ENCODE results near the gene SYK.
"Not testable (repeated sequence)": the region's sequence is repeated elsewhere in the genome, so short reads cannot be mapped to it uniquely, and the experiment has no call there.

The SYK gene

GRCh38 chr9:90808398-90808797, 6.8 kb downstream of the SYK start:
- Mint-ChIP-seq H3K27me3 (no peaks in the 10 kb centered on the region), H3K9me3 (no peaks in the 10 kb centered on the region), H3K27ac (peak overlapping the region; percentile 90), H3K4me1 (peaks cover 96% of the 10 kb centered on the region), H3K36me3 (peaks cover 19% of the 10 kb centered on the region), H3K4me3 (peak overlapping the region; percentile 72)
- peak; percentile 44 for ATAC-seq

DNA sequence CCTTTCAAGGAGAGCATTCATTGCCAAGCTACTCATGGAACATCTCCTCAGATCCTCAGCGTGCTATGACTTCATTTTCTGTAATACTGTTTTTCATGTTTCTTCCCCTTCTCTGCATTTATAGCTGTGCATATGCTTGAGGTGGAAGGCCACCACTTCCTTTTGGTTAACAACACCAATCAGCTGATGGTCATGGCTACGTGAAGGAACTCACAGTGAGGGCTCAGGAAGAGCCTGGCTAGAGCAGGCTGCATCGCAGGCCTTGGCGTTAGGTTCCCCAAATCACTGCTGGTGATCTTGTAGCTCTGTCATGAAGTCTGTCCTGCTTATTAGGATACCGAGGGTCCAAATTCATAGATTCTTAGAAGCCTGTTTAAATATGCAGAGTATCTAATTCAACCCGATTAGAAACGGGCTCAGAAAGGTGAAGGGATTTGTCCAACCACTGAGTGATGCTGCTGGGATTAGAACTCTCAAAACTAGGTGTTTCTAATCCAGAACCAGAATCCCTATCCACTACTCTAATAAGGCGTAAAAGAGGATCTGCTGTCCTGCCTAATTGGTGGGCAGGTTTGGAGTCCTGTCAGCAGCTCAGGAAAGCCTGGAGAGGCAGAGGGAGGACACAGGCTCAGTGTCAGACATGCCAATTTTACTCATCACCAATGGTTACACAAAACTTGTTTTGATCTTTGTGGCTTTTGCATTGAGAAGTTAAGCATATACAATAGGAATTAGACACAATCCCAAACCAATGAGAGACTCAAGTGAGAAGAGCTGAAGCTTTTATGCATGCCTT, 7.5 kb downstream of the SYK start:
- H3K27me3 Mint-ChIP-seq: no peaks in the 10 kb centered on the region
- peak; percentile 81 for ATAC-seq
- no peaks in the 10 kb centered on the region for H3K9me3 Mint-ChIP-seq

DNA sequence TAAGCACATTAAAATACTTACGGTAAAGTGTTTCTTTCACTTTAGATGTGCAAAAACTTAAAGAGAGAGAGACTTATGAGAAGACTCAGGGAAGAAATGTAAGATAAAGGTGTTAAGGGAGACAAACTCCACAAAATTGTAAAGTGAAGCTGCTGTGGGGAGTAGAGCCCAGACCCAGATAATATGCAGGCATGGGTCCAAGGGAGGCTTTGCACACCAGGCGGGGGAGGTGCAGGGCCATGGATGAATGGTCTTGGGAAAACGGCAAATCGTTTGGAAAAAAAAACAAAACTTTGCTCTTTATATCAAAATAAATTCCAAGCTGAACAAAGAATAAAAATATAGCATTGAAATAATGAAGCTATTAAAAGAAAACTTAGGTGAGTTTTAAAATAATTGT, 9.1 kb downstream of the SYK start:
- Mint-ChIP-seq H3K9me3 (no peaks in the 10 kb centered on the region), H3K27me3 (no peaks in the 10 kb centered on the region), H3K4me1 (peaks cover 94% of the 10 kb centered on the region), H3K27ac (peak overlapping the region; percentile 90), H3K36me3 (peaks cover 19% of the 10 kb centered on the region), H3K4me3 (peak overlapping the region; percentile 4)
- no peak for ATAC-seq

More for the DNA sequence above, 7.5 kb downstream of the SYK start:
- H3K27ac Mint-ChIP-seq: peak overlapping the region; percentile 90
- H3K4me1 Mint-ChIP-seq: peaks cover 95% of the 10 kb centered on the region
- peak overlapping the region; percentile 72 for H3K4me3 Mint-ChIP-seq
- H3K36me3 Mint-ChIP-seq: peaks cover 19% of the 10 kb centered on the region

- ATAC-seq: no peak
- no peaks in the 10 kb centered on the region for H3K9me3 Mint-ChIP-seq
- peak overlapping the region; percentile 20 for H3K4me3 Mint-ChIP-seq
- no peaks in the 10 kb centered on the region for H3K27me3 Mint-ChIP-seq
- peaks cover 93% of the 10 kb centered on the region for H3K4me1 Mint-ChIP-seq
- H3K36me3 Mint-ChIP-seq: peaks cover 36% of the 10 kb centered on the region
- peak overlapping the region; percentile 96 for H3K27ac Mint-ChIP-seq
Observed at GRCh38 chr9:90813046-90813445, 11.4 kb downstream of the SYK start.

DNA sequence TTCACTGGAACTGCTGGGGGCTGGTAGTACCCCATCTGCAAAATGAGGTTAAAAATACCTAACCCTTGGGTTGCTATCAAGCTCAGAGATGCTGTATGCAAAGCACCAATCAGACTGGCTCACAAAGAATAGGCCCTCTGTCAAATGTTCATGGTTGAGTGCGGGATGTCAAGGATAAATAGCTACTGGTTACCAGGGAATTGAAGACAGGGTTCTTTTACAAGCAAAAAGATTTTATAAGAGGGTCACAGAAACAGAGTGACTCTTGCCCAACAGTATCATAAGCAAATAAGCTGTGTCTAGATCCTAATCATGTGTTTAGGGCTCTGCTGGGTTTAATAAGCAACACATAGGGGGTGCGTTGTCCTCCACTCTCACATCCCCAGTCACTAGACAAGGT, 11.9 kb downstream of the SYK start:
- ATAC-seq: peak; percentile 61
- Mint-ChIP-seq H3K36me3 (peaks cover 36% of the 10 kb centered on the region), H3K9me3 (no peaks in the 10 kb centered on the region), H3K4me1 (peaks cover 93% of the 10 kb centered on the region), H3K27me3 (no peaks in the 10 kb centered on the region), H3K4me3 (no peak overlapping the region), H3K27ac (peak overlapping the region; percentile 96)

DNA sequence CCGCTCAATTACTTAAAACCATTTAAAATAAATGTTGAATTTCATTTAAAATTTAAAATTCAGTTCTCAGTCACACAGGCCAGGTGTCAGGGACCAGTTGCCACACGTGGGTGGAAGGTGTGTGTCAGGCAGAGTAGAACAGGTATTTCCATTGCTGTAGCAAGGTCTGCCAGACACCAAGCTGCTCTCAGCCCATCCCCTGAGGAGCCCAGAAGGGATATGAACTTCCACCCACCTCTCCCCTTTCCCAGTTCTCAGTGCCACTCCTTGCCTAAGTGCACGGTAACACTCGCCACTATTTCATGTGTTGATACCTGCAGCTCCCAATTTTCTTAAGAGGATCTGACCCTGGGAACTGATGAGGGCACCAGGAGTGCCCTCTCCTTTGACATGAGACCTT, 12.7 kb downstream of the SYK start:
- H3K36me3 Mint-ChIP-seq: peaks cover 39% of the 10 kb centered on the region
- no peak overlapping the region for H3K4me3 Mint-ChIP-seq

DNA sequence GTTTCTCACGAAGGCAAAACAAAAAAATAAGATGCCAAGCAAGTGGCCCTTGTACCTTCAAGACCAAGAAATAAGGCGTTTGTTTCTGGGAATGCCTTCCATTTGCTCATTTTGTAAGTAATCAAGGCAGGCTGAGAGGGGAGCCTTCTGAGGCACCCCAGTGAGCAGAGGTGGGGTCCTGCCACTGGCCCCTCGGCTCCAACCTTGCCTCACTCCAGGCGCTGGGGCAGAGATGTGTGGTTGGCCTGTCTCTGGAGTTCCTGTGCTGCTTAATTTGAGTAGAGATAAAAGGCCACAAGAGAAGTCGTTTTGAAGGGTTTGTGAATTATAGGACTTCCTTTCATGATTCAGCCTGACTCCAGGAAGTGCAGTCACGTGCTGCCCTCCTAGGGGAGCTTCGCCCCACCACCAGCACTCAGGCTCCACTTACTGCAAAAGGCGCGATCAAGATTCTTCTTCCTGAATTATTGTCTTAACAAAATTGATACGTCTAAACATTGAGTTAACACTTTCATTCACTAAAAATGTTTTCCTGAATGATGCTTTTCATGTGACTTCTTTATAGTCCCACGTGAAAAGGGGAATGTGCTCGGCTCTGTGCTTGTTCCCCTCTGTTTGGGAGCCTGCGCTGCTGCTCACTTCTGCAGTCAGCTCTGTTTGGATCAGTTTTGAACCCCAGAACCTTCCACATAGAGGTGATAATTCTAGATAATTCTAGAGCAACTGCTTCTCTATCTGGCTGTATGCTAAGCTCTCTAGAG, 13.7 kb downstream of the SYK start:
- peaks cover 88% of the 10 kb centered on the region for H3K4me1 Mint-ChIP-seq
- H3K27me3 Mint-ChIP-seq: no peaks in the 10 kb centered on the region
- H3K9me3 Mint-ChIP-seq: peaks cover 5% of the 10 kb centered on the region
- peak; percentile 80 for ATAC-seq
- H3K36me3 Mint-ChIP-seq: peaks cover 40% of the 10 kb centered on the region
- peak overlapping the region; percentile 96 for H3K27ac Mint-ChIP-seq
- peak overlapping the region; percentile 72 for H3K4me3 Mint-ChIP-seq

More for the DNA sequence above, 12.7 kb downstream of the SYK start:
- Mint-ChIP-seq H3K4me1 (peaks cover 91% of the 10 kb centered on the region), H3K27ac (peak overlapping the region; percentile 96), H3K27me3 (no peaks in the 10 kb centered on the region), H3K9me3 (peaks cover 2% of the 10 kb centered on the region)
- no peak for ATAC-seq

GRCh38 chr9:90815944-90816357, 14.3 kb downstream of the SYK start:
- H3K36me3 Mint-ChIP-seq: peaks cover 37% of the 10 kb centered on the region
- peaks cover 88% of the 10 kb centered on the region for H3K4me1 Mint-ChIP-seq
- peaks cover 5% of the 10 kb centered on the region for H3K9me3 Mint-ChIP-seq
- peak overlapping the region; percentile 96 for H3K27ac Mint-ChIP-seq
- H3K4me3 Mint-ChIP-seq: peak overlapping the region; percentile 72
- no peaks in the 10 kb centered on the region for H3K27me3 Mint-ChIP-seq
- peak; percentile 35 for ATAC-seq

DNA sequence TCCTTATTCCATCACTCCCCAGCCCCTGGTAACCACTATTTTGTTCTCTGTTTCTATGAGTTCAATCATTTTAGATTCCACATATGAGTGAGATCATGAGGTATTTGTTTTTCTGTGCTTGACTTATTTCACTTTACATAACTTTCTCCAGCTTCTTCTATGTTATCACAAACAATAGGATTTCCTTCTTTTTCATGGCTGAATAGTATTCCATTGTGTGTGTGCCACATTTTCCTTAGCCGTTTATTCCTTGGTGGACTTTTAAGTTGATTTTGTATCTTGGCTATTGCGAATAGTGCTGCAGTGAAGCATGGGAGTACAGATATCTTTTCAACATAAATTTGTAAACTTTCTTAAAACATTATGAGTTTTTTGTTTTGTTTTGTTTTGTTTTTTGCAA, 15.1 kb downstream of the SYK start:
- Mint-ChIP-seq H3K27ac (peak overlapping the region; percentile 96), H3K27me3 (no peaks in the 10 kb centered on the region), H3K9me3 (peaks cover 8% of the 10 kb centered on the region), H3K36me3 (peaks cover 44% of the 10 kb centered on the region), H3K4me1 (peaks cover 93% of the 10 kb centered on the region), H3K4me3 (peak overlapping the region; percentile 14)
- no peak for ATAC-seq

DNA sequence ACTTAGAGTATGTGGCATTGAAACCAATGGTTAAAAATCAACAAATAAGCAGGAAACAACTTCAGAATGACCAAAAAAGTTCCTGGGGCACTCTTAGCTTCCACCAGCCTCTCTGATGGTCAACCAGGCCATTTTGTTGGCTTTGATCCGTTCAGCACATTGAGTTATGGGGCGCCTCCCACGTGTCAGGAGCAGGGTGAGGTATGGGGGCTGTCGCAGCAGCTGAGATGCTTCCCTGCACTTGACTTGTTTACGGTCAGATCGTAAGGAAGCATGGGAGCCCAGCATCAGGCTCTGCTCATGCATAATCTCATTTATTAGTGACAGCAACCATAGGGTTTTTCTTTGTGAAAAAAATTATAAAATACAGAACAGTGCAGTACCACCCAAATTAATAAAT, 16.7 kb downstream of the SYK start:
- no peaks in the 10 kb centered on the region for H3K27me3 Mint-ChIP-seq
- peaks cover 10% of the 10 kb centered on the region for H3K9me3 Mint-ChIP-seq
- peaks cover 88% of the 10 kb centered on the region for H3K4me1 Mint-ChIP-seq
- ATAC-seq: no peak
- H3K4me3 Mint-ChIP-seq: no peak overlapping the region
- H3K27ac Mint-ChIP-seq: peak overlapping the region; percentile 64
- H3K36me3 Mint-ChIP-seq: peaks cover 55% of the 10 kb centered on the region

- H3K27me3 Mint-ChIP-seq, ATAC-seq, H3K4me3 Mint-ChIP-seq: not testable (repeated sequence)
- peaks cover 10% of the 10 kb centered on the region for H3K9me3 Mint-ChIP-seq
- H3K36me3 Mint-ChIP-seq: peaks cover 68% of the 10 kb centered on the region
- H3K4me1 Mint-ChIP-seq: peaks cover 79% of the 10 kb centered on the region
- peak overlapping the region; percentile 86 for H3K27ac Mint-ChIP-seq
Observed at GRCh38 chr9:90820406-90820805, 18.8 kb downstream of the SYK start.

DNA sequence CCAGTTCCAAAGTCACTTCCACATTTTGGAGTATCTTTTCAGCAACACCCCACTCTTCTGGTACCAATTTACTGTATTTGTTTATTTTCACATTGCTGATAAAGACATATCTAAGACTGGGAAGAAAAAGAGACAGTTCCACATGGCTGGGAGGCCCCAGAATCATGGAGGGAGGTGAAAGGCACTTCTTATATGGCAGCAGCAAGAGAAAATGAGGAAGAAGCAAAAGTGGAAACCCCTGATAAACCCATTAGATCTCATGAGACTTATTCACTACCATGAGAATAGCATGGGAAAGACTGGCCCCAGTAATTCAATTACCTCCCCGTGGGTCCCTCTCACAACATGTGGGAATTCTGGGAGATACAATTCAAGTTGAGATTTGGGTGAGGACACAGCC, 19.6 kb downstream of the SYK start:
- H3K27ac Mint-ChIP-seq: peak overlapping the region; percentile 86
- not testable (repeated sequence) for ATAC-seq, H3K4me3 Mint-ChIP-seq, H3K27me3 Mint-ChIP-seq
- peaks cover 10% of the 10 kb centered on the region for H3K9me3 Mint-ChIP-seq
- H3K4me1 Mint-ChIP-seq: peaks cover 79% of the 10 kb centered on the region
- peaks cover 70% of the 10 kb centered on the region for H3K36me3 Mint-ChIP-seq

GRCh38 chr9:90821697-90822096, 20.1 kb downstream of the SYK start:
- no peaks in the 10 kb centered on the region for H3K27me3 Mint-ChIP-seq
- no peak overlapping the region for H3K4me3 Mint-ChIP-seq
- H3K9me3 Mint-ChIP-seq: peaks cover 10% of the 10 kb centered on the region
- ATAC-seq: peak; percentile 66
- peaks cover 79% of the 10 kb centered on the region for H3K4me1 Mint-ChIP-seq
- H3K36me3 Mint-ChIP-seq: peaks cover 66% of the 10 kb centered on the region
- H3K27ac Mint-ChIP-seq: peak overlapping the region; percentile 86

- peaks cover 10% of the 10 kb centered on the region for H3K9me3 Mint-ChIP-seq
- peaks cover 55% of the 10 kb centered on the region for H3K36me3 Mint-ChIP-seq
- H3K4me1 Mint-ChIP-seq: peaks cover 80% of the 10 kb centered on the region
- no peak for ATAC-seq
- H3K4me3 Mint-ChIP-seq: no peak overlapping the region
- H3K27me3 Mint-ChIP-seq: no peaks in the 10 kb centered on the region
- peak overlapping the region; percentile 66 for H3K27ac Mint-ChIP-seq
Observed at GRCh38 chr9:90822866-90823265, 21.2 kb downstream of the SYK start.

DNA sequence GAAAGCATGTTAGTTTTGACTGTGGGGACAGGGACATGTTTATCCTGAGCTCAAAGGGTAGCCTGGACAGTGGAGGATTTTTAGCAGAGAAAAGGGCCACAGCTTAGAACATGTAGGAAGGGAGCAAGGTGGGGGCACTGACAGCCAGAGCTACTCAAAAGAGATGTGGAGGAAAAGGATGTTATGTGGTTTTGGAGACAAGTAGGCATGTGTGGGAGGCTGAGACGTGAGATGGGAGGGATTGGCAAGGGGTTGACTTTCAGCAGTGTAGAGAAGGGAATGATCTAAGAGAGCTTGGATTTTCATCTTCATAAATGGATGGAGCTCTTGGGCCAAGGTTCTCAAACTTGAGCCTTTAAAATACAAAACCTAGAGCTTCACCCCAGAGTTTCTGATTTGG, 24.0 kb downstream of the SYK start:
- Mint-ChIP-seq H3K9me3 (peaks cover 6% of the 10 kb centered on the region), H3K27me3 (no peaks in the 10 kb centered on the region), H3K4me3 (no peak overlapping the region), H3K4me1 (peaks cover 83% of the 10 kb centered on the region), H3K27ac (peak overlapping the region; percentile 93), H3K36me3 (peaks cover 36% of the 10 kb centered on the region)
- no peak for ATAC-seq
